ENCODE measurements around the gene TMEM143. TPM values are rescaled to one million over a fixed set of nuclear protein-coding genes. Genes with fewer than 3 reads are reported as not detected.

The TMEM143 gene
- total RNA-seq, 1 experiment from 2014 or later, result 12.2 TPM

Other genes with a start within 250 kb of the TMEM143 start
- 131 and 146 TPM in 2 replicates for gene LIG1, start 193.6 kb downstream of the TMEM143 start, total RNA-seq (2014; rRNA removed; shearing (Covaris generic); ENCODE audit: low replicate concordance)
- gene ZSWIM9, start 193.3 kb downstream of the TMEM143 start, total RNA-seq (2014; rRNA removed; shearing (Covaris generic); ENCODE audit: low replicate concordance), result 0.96 and 7.0 TPM in 2 replicates
- gene CARD8, start 108.0 kb downstream of the TMEM143 start, total RNA-seq (2014; rRNA removed; shearing (Covaris generic); ENCODE audit: low replicate concordance), result 11.5 and 13.5 TPM in 2 replicates
- 7.1 and 7.9 TPM in 2 replicates for gene ZNF114, start 93.9 kb downstream of the TMEM143 start, total RNA-seq (2014; rRNA removed; shearing (Covaris generic); ENCODE audit: low replicate concordance)
- gene EMP3, start 38.4 kb downstream of the TMEM143 start, total RNA-seq (2014; rRNA removed; shearing (Covaris generic); ENCODE audit: low replicate concordance), result 119 and 124 TPM in 2 replicates
- gene SYNGR4, start 427 bp upstream of the TMEM143 start, total RNA-seq (2014; rRNA removed; shearing (Covaris generic); ENCODE audit: low replicate concordance), result 0.20 TPM in 1 of 2 replicates, not detected in the other
- gene KDELR1, start 27.6 kb upstream of the TMEM143 start, total RNA-seq (2014; rRNA removed; shearing (Covaris generic); ENCODE audit: low replicate concordance), result 119 and 155 TPM in 2 replicates
- gene GRIN2D, start 29.7 kb upstream of the TMEM143 start, total RNA-seq (2014; rRNA removed; shearing (Covaris generic); ENCODE audit: low replicate concordance), result 0.34 TPM in 1 of 2 replicates, not detected in the other
- gene GRWD1, start 82.0 kb upstream of the TMEM143 start, total RNA-seq (2014; rRNA removed; shearing (Covaris generic); ENCODE audit: low replicate concordance), result 89.6 and 91.1 TPM in 2 replicates
- gene KCNJ14, start 91.6 kb upstream of the TMEM143 start, total RNA-seq (2014; rRNA removed; shearing (Covaris generic); ENCODE audit: low replicate concordance), result 0.37 and 0.78 TPM in 2 replicates
- gene CYTH2, start 105.4 kb upstream of the TMEM143 start, total RNA-seq (2014; rRNA removed; shearing (Covaris generic); ENCODE audit: low replicate concordance), result 121 and 164 TPM in 2 replicates
- 4.2 and 10.5 TPM in 2 replicates for gene LMTK3, start 147.9 kb upstream of the TMEM143 start, total RNA-seq (2014; rRNA removed; shearing (Covaris generic); ENCODE audit: low replicate concordance)
- 0.20 TPM in 1 of 2 replicates, not detected in the other for gene SULT2B1, start 188.2 kb upstream of the TMEM143 start, total RNA-seq (2014; rRNA removed; shearing (Covaris generic); ENCODE audit: low replicate concordance)
- gene SPACA4, start 242.8 kb upstream of the TMEM143 start, total RNA-seq (2014; rRNA removed; shearing (Covaris generic); ENCODE audit: low replicate concordance), result not detected in 2 replicates

All from Caki2 (cell line).